Keratinocyte (primary cell): ENCODE measurements around the gene CTCF. TPM values are rescaled to one million over a fixed set of nuclear protein-coding genes. Genes with fewer than 3 reads are reported as not detected.

Experiments
- DNase-seq: peaks from one replicate; pipeline ENCODE4 v3.0.0-alpha.2; 2011; ENCODE audit warnings: low read depth, missing footprints, low spot score
- FAIRE-seq: peaks from 2 replicates; lab custom pipeline; 2011; peaks lifted over from hg19 to GRCh38; lab: Jason Lieb, UNC
- H2AFZ ChIP-seq: 2 replicates; pipeline ENCODE4 v1.6.0; 2012; ENCODE audit warnings: low read length, control low read depth, inconsistent platforms; ENCODE audit not compliant: control insufficient read depth
- H3K27ac ChIP-seq: 2 replicates; pipeline ENCODE4 v1.5.1; 2011; ENCODE audit warnings: low read length; ENCODE audit not compliant: control insufficient read depth, insufficient read depth
- H3K27me3 ChIP-seq: 3 replicates; pipeline ENCODE4 v1.6.0; 2011; ENCODE audit warnings: low read length; ENCODE audit not compliant: control insufficient read depth, insufficient read depth; ENCODE audit errors: extremely low read depth
- H3K36me3 ChIP-seq, 2 experiments: 2 replicates in 1 of 2; 3 replicates in 1 of 2; pipeline ENCODE4 v1.5.1; 2011; ENCODE audit warnings: low read length in 2 of 2, mild to moderate bottlenecking in 1 of 2; ENCODE audit not compliant: control insufficient read depth in 2 of 2, insufficient read depth in 2 of 2; ENCODE audit errors: extremely low read depth in 1 of 2
- H3K4me1 ChIP-seq: 3 replicates; pipeline ENCODE4 v1.5.1; 2011; ENCODE audit warnings: low read length; ENCODE audit not compliant: control insufficient read depth, insufficient read depth; ENCODE audit errors: extremely low read depth
- H3K4me2 ChIP-seq: 3 replicates; pipeline ENCODE4 v1.6.0; 2011; ENCODE audit warnings: low read depth, low read length; ENCODE audit not compliant: control insufficient read depth, insufficient read depth; ENCODE audit errors: extremely low read depth
- H3K4me3 ChIP-seq, 3 experiments: fragments of 200-600 bp in 1 of 3; sonication (generic) in 1 of 3; 2 replicates in 2 of 3; 3 replicates in 1 of 3; pipeline ENCODE4 v1.5.1; 2011 to 2016; ENCODE audit warnings: low read length in 3 of 3, mild to moderate bottlenecking in 3 of 3, control low read depth in 2 of 3, inconsistent platforms in 1 of 3, low read depth in 1 of 3, mixed read lengths in 1 of 3, mixed run types in 1 of 3, moderate library complexity in 1 of 3; ENCODE audit not compliant: control insufficient read depth in 2 of 3, insufficient read depth in 2 of 3; ENCODE audit errors: extremely low read depth in 1 of 3
- H3K79me2 ChIP-seq: 2 replicates; pipeline ENCODE4 v1.6.0; 2012; ENCODE audit warnings: low read length; ENCODE audit not compliant: control insufficient read depth, insufficient read depth
- H3K9ac ChIP-seq: 3 replicates; pipeline ENCODE4 v1.6.0; 2011; ENCODE audit warnings: low read length; ENCODE audit not compliant: control insufficient read depth, insufficient read depth; ENCODE audit errors: extremely low read depth
- H3K9me1 ChIP-seq: 3 replicates; pipeline ENCODE4 v1.6.0; 2011; ENCODE audit warnings: low read length; ENCODE audit not compliant: control insufficient read depth, insufficient read depth; ENCODE audit errors: extremely low read depth
- H3K9me3 ChIP-seq: 2 replicates; pipeline ENCODE4 v1.5.1; 2012; ENCODE audit warnings: low read depth, low read length; ENCODE audit not compliant: control insufficient read depth
- H4K20me1 ChIP-seq: 3 replicates; pipeline ENCODE4 v1.6.0; 2011; ENCODE audit warnings: low read length; ENCODE audit not compliant: control insufficient read depth, insufficient read depth; ENCODE audit errors: extremely low read depth
- CTCF ChIP-seq, 3 experiments: IDR thresholded peaks in 1 of 3; conservative IDR thresholded peaks in 1 of 3; optimal IDR thresholded peaks in 1 of 3; 2 replicates in 2 of 3; 3 replicates in 1 of 3; pipeline versions ENCODE3 to v1.5.1; 2011; ENCODE audit warnings: low read length in 3 of 3, mild to moderate bottlenecking in 3 of 3, moderate library complexity in 2 of 3, control low read depth in 1 of 3, inconsistent platforms in 1 of 3; ENCODE audit not compliant: insufficient read depth in 2 of 3; ENCODE audit errors: extremely low read depth in 1 of 3
- EZH2 ChIP-seq: IDR thresholded peaks from one replicate; pipeline ENCODE4 v1.6.1; 2012; ENCODE audit warnings: inconsistent platforms, mild to moderate bottlenecking, low read length, moderate library complexity
- dilution Hi-C: fragments of 300-500 bp; cut with MboI; formaldehyde crosslinking; loops from one replicate; pipeline ENCODE4 v1.7.0; 2020; ENCODE audit warnings: low sequenced_read_pairs; ENCODE audit not compliant: extremely low pct_ligation_motif_present
- polyA plus RNA-seq, 5 experiments: library from polyadenylated mRNA; depleted of rRNA in 3 of 5; stranded (reverse) in 3 of 5; stranded (forward) in 1 of 5; unstranded in 1 of 5; fragments of >200 nt; gene quantifications; 1 replicate in 1 of 5; 2 replicates in 3 of 5; 3 replicates in 1 of 5; pipeline versions ENCODE4 v1.2.1 to v1.2.3, GENCODE V29; 2011 to 2012; ENCODE audit warnings: missing spikeins in 2 of 5, low read depth in 1 of 5, low replicate concordance in 1 of 5

The CTCF gene
- polyA plus RNA-seq, 1 donor (not counting 4 experiments of a cell fraction or from before 2014, with no cell fraction given) = 21.4 TPM

GRCh38 chr16:67514382-67514828 is 47.9 kb upstream of the CTCF start:
- dilution Hi-C loops = no loop called here
- no peaks in the 10 kb centered on the region for H3K79me2 ChIP-seq
- H3K4me2 ChIP-seq = no peak overlapping the region
- TF ChIP-seq EZH2 (no peak), CTCF (optimal IDR thresholded peaks at IDR 0.05 in 1 of 3, IDR thresholded peaks at IDR 0.05 in 1 of 3, conservative IDR thresholded peaks at IDR 0.05 in 1 of 3; ENCODE audit: extremely low read depth in 1 of 3, insufficient read depth in 2 of 3, low read length in 3 of 3) (peak; percentile 59 to 69 (median 61))
- no peaks in the 10 kb centered on the region for H3K9me1 ChIP-seq
- no peaks in the 10 kb centered on the region for H3K9me3 ChIP-seq
- DNase-seq (no peak), FAIRE-seq (peak; percentile 32)
- H3K9ac ChIP-seq = no peak overlapping the region
- H3K4me1 ChIP-seq = peaks cover 9% of the 10 kb centered on the region
- no peaks in the 10 kb centered on the region for H3K36me3 ChIP-seq
- no peak overlapping the region for H2AFZ ChIP-seq
- H3K4me3 ChIP-seq = no peak overlapping the region
- no peaks in the 10 kb centered on the region for H3K27me3 ChIP-seq
- H3K27ac ChIP-seq = no peak overlapping the region
- H4K20me1 ChIP-seq = no peaks in the 10 kb centered on the region

- Histone ChIP-seq H2AFZ (peak overlapping the region; percentile 33), H3K27ac (no peak overlapping the region), H3K79me2 (no peaks in the 10 kb centered on the region), H3K27me3 (no peaks in the 10 kb centered on the region), H4K20me1 (no peaks in the 10 kb centered on the region), H3K4me3 (no peak overlapping the region), H3K4me2 (peak overlapping the region; percentile 45), H3K9me1 (no peaks in the 10 kb centered on the region), H3K36me3 (no peaks in the 10 kb centered on the region), H3K9me3 (no peaks in the 10 kb centered on the region), H3K9ac (no peak overlapping the region), H3K4me1 (peaks cover 16% of the 10 kb centered on the region)
- FAIRE-seq = no peak
- no peak for TF ChIP-seq CTCF (optimal IDR thresholded peaks at IDR 0.05 in 1 of 3, IDR thresholded peaks at IDR 0.05 in 1 of 3, conservative IDR thresholded peaks at IDR 0.05 in 1 of 3; ENCODE audit: extremely low read depth in 1 of 3, insufficient read depth in 2 of 3, low read length in 3 of 3)
- TF ChIP-seq EZH2 = no peak
- DNase-seq = no peak
- dilution Hi-C loops = no loop called here
Measured at GRCh38 chr16:67516296-67517154, 45.8 kb upstream of the CTCF start.
